ENCODE measurements around the gene ARHGAP25.

Gene ARHGAP25

GRCh38 chr2:68744366-68744912 is 9.8 kb downstream of the ARHGAP25 start:
- 0 out of 2 replicates have a peak, but pooled peaks cover 5% of the 10 kb centered on the region for H3K27me3 ChIP-seq (ENCODE audit: insufficient read depth, low read length)
- no peaks in the 10 kb centered on the region for H3K36me3 ChIP-seq (ENCODE audit: insufficient read depth, low read length)
- no peak overlapping the region for H2AFZ ChIP-seq (ENCODE audit: low read length, unreplicated experiment)
- H3K4me1 ChIP-seq (ENCODE audit: control insufficient read depth, insufficient read depth, low read length, unreplicated experiment) = no peaks in the 10 kb centered on the region
- no peak overlapping the region for H3K27ac ChIP-seq (ENCODE audit: low read depth, low read length)
- no peaks in the 10 kb centered on the region for H3K79me2 ChIP-seq (ENCODE audit: control insufficient read depth, insufficient read depth, low read length, unreplicated experiment)
- no peak overlapping the region for H3K4me3 ChIP-seq (ENCODE audit: low read depth, low read length)

- H3K4me3 ChIP-seq (ENCODE audit: low read depth, low read length) = no peak overlapping the region
- 0 out of 2 replicates have a peak, but pooled peaks cover 5% of the 10 kb centered on the region for H3K27me3 ChIP-seq (ENCODE audit: insufficient read depth, low read length)
- no peaks in the 10 kb centered on the region for H3K36me3 ChIP-seq (ENCODE audit: insufficient read depth, low read length)
- no peaks in the 10 kb centered on the region for H3K79me2 ChIP-seq (ENCODE audit: control insufficient read depth, insufficient read depth, low read length, unreplicated experiment)
- H3K27ac ChIP-seq (ENCODE audit: low read depth, low read length) = no peak overlapping the region
- no peak overlapping the region for H2AFZ ChIP-seq (ENCODE audit: low read length, unreplicated experiment)
- H3K4me1 ChIP-seq (ENCODE audit: control insufficient read depth, insufficient read depth, low read length, unreplicated experiment) = no peaks in the 10 kb centered on the region
Observed at GRCh38 chr2:68745006-68745405, 10.4 kb downstream of the ARHGAP25 start.

- no peak overlapping the region for H2AFZ ChIP-seq (ENCODE audit: low read length, unreplicated experiment)
- H3K4me3 ChIP-seq (ENCODE audit: low read depth, low read length) = no peak overlapping the region
- no peak overlapping the region for H3K27ac ChIP-seq (ENCODE audit: low read depth, low read length)
- 0 out of 2 replicates have a peak, but pooled peaks cover 5% of the 10 kb centered on the region for H3K27me3 ChIP-seq (ENCODE audit: insufficient read depth, low read length)
- H3K36me3 ChIP-seq (ENCODE audit: insufficient read depth, low read length) = no peaks in the 10 kb centered on the region
- no peaks in the 10 kb centered on the region for H3K4me1 ChIP-seq (ENCODE audit: control insufficient read depth, insufficient read depth, low read length, unreplicated experiment)
- H3K79me2 ChIP-seq (ENCODE audit: control insufficient read depth, insufficient read depth, low read length, unreplicated experiment) = no peaks in the 10 kb centered on the region
Observed at GRCh38 chr2:68746408-68746807, 11.8 kb downstream of the ARHGAP25 start.

GRCh38 chr2:68747413-68747812 is 12.8 kb downstream of the ARHGAP25 start:
- no peak overlapping the region for H3K4me3 ChIP-seq (ENCODE audit: low read depth, low read length)
- no peaks in the 10 kb centered on the region for H3K36me3 ChIP-seq (ENCODE audit: insufficient read depth, low read length)
- 0 out of 2 replicates have a peak, but pooled peaks cover 5% of the 10 kb centered on the region for H3K27me3 ChIP-seq (ENCODE audit: insufficient read depth, low read length)
- H2AFZ ChIP-seq (ENCODE audit: low read length, unreplicated experiment) = no peak overlapping the region
- no peak overlapping the region for H3K27ac ChIP-seq (ENCODE audit: low read depth, low read length)
- no peaks in the 10 kb centered on the region for H3K79me2 ChIP-seq (ENCODE audit: control insufficient read depth, insufficient read depth, low read length, unreplicated experiment)
- no peaks in the 10 kb centered on the region for H3K4me1 ChIP-seq (ENCODE audit: control insufficient read depth, insufficient read depth, low read length, unreplicated experiment)

GRCh38 chr2:68747900-68748299 is 13.3 kb downstream of the ARHGAP25 start:
- Histone ChIP-seq H3K4me1 (ENCODE audit: control insufficient read depth, insufficient read depth, low read length, unreplicated experiment) (no peaks in the 10 kb centered on the region), H3K27me3 (ENCODE audit: insufficient read depth, low read length) (0 out of 2 replicates have a peak, but pooled peaks cover 5% of the 10 kb centered on the region), H3K27ac (ENCODE audit: low read depth, low read length) (no peak overlapping the region), H3K36me3 (ENCODE audit: insufficient read depth, low read length) (no peaks in the 10 kb centered on the region), H3K4me3 (ENCODE audit: low read depth, low read length) (no peak overlapping the region), H3K79me2 (ENCODE audit: control insufficient read depth, insufficient read depth, low read length, unreplicated experiment) (no peaks in the 10 kb centered on the region), H2AFZ (ENCODE audit: low read length, unreplicated experiment) (no peak overlapping the region)

GRCh38 chr2:68748568-68748967 is 14.0 kb downstream of the ARHGAP25 start:
- H3K27ac ChIP-seq (ENCODE audit: low read depth, low read length) = no peak overlapping the region
- H3K27me3 ChIP-seq (ENCODE audit: insufficient read depth, low read length) = 0 out of 2 replicates have a peak, but pooled peaks cover under 1% of the 10 kb centered on the region
- no peaks in the 10 kb centered on the region for H3K36me3 ChIP-seq (ENCODE audit: insufficient read depth, low read length)
- H3K4me3 ChIP-seq (ENCODE audit: low read depth, low read length) = no peak overlapping the region
- no peaks in the 10 kb centered on the region for H3K79me2 ChIP-seq (ENCODE audit: control insufficient read depth, insufficient read depth, low read length, unreplicated experiment)
- H2AFZ ChIP-seq (ENCODE audit: low read length, unreplicated experiment) = no peak overlapping the region
- no peaks in the 10 kb centered on the region for H3K4me1 ChIP-seq (ENCODE audit: control insufficient read depth, insufficient read depth, low read length, unreplicated experiment)

- no peak overlapping the region for H2AFZ ChIP-seq (ENCODE audit: low read length, unreplicated experiment)
- H3K27ac ChIP-seq (ENCODE audit: low read depth, low read length) = no peak overlapping the region
- no peaks in the 10 kb centered on the region for H3K27me3 ChIP-seq (ENCODE audit: insufficient read depth, low read length)
- H3K79me2 ChIP-seq (ENCODE audit: control insufficient read depth, insufficient read depth, low read length, unreplicated experiment) = no peaks in the 10 kb centered on the region
- no peaks in the 10 kb centered on the region for H3K4me1 ChIP-seq (ENCODE audit: control insufficient read depth, insufficient read depth, low read length, unreplicated experiment)
- H3K36me3 ChIP-seq (ENCODE audit: insufficient read depth, low read length) = no peaks in the 10 kb centered on the region
- no peak overlapping the region for H3K4me3 ChIP-seq (ENCODE audit: low read depth, low read length)
Observed at GRCh38 chr2:68749345-68749744, 14.7 kb downstream of the ARHGAP25 start.

- Histone ChIP-seq H3K79me2 (ENCODE audit: control insufficient read depth, insufficient read depth, low read length, unreplicated experiment) (no peaks in the 10 kb centered on the region), H3K4me1 (ENCODE audit: control insufficient read depth, insufficient read depth, low read length, unreplicated experiment) (no peaks in the 10 kb centered on the region), H2AFZ (ENCODE audit: low read length, unreplicated experiment) (no peak overlapping the region), H3K4me3 (ENCODE audit: low read depth, low read length) (no peak overlapping the region), H3K27me3 (ENCODE audit: insufficient read depth, low read length) (no peaks in the 10 kb centered on the region), H3K27ac (ENCODE audit: low read depth, low read length) (no peak overlapping the region), H3K36me3 (ENCODE audit: insufficient read depth, low read length) (no peaks in the 10 kb centered on the region)
Observed at GRCh38 chr2:68750592-68751396, 16.2 kb downstream of the ARHGAP25 start.

- Histone ChIP-seq H3K36me3 (ENCODE audit: insufficient read depth, low read length) (no peaks in the 10 kb centered on the region), H3K79me2 (ENCODE audit: control insufficient read depth, insufficient read depth, low read length, unreplicated experiment) (no peaks in the 10 kb centered on the region), H3K4me1 (ENCODE audit: control insufficient read depth, insufficient read depth, low read length, unreplicated experiment) (no peaks in the 10 kb centered on the region), H2AFZ (ENCODE audit: low read length, unreplicated experiment) (peak overlapping the region; percentile 9), H3K27ac (ENCODE audit: low read depth, low read length) (no peak overlapping the region), H3K27me3 (ENCODE audit: insufficient read depth, low read length) (no peaks in the 10 kb centered on the region), H3K4me3 (ENCODE audit: low read depth, low read length) (no peak overlapping the region)
Observed at GRCh38 chr2:68751397-68752339, 17.1 kb downstream of the ARHGAP25 start.

GRCh38 chr2:68753318-68753717 is 18.7 kb downstream of the ARHGAP25 start:
- Histone ChIP-seq H3K4me1 (ENCODE audit: control insufficient read depth, insufficient read depth, low read length, unreplicated experiment) (no peaks in the 10 kb centered on the region), H2AFZ (ENCODE audit: low read length, unreplicated experiment) (no peak overlapping the region), H3K36me3 (ENCODE audit: insufficient read depth, low read length) (no peaks in the 10 kb centered on the region), H3K27me3 (ENCODE audit: insufficient read depth, low read length) (no peaks in the 10 kb centered on the region), H3K79me2 (ENCODE audit: control insufficient read depth, insufficient read depth, low read length, unreplicated experiment) (no peaks in the 10 kb centered on the region), H3K27ac (ENCODE audit: low read depth, low read length) (no peak overlapping the region), H3K4me3 (ENCODE audit: low read depth, low read length) (no peak overlapping the region)

Measured in ACC112 (cell line).